ENCODE measurements around the gene SLC24A1. TPM values are rescaled to one million over a fixed set of nuclear protein-coding genes. Genes with fewer than 3 reads are reported as not detected.
"Not testable (repeated sequence)": the region's sequence is repeated elsewhere in the genome, so short reads cannot be mapped to it uniquely, and the experiment has no call there.

The SLC24A1 gene
- total RNA-seq, 2 experiments from 2014 or later = 4.8 to 21.6 TPM

- POLR2A ChIA-PET = interaction anchor here (0.6 kb wide), 2 partner anchors 76 to 271 kb away, joined by 3 read pairs; no protein-coding TSS in a partner anchor
- Histone ChIP-seq H3K4me3 (ENCODE audit: low read depth, low read length, poor library complexity, severe bottlenecking) (no peak overlapping the region), H2AFZ (ENCODE audit: low read length) (peak overlapping the region; percentile 75), H3K79me2 (ENCODE audit: insufficient read depth, low read depth, low read length) (peaks cover 30% of the 10 kb centered on the region), H4K20me1 (ENCODE audit: insufficient read depth, low read length) (no peaks in the 10 kb centered on the region), H3K27ac (ENCODE audit: low read depth, low read length, poor library complexity, severe bottlenecking) (no peak overlapping the region), H3K4me2 (ENCODE audit: low read length) (peak overlapping the region; percentile 82), H3K9me3 (ENCODE audit: low read length) (no peaks in the 10 kb centered on the region), H3K9me2 (ENCODE audit: insufficient read depth, low read length) (no peaks in the 10 kb centered on the region), H3K4me1 (ENCODE audit: insufficient read depth, low read length, poor library complexity, severe bottlenecking) (peaks cover 30% of the 10 kb centered on the region), H3K36me3 (ENCODE audit: insufficient read depth, low read length) (no peaks in the 10 kb centered on the region)
- CTCF ChIA-PET (ENCODE audit: unreplicated experiment) = no interaction called here
- DNase-seq (ENCODE audit: low spot score) = no peak
- TF ChIP-seq EZH2phosphoT487 (IDR thresholded peaks at IDR 0.05; ENCODE audit: borderline replicate concordance, low read depth, low read length) (no peak), CTCF (conservative IDR thresholded peaks at IDR 0.05; ENCODE audit: low read length) (no peak)
- BruUV-seq (replicated peaks) = no TSS peak
- intact Hi-C loops (cut with micrococcal nuclease; ENCODE audit: unreplicated experiment) = loop anchor here (5.0 kb wide), 2 partner anchors 369 to 679 kb away; partner anchors contain the start of gene DIS3L
These were observed 8.6 kb upstream of the SLC24A1 start for GRCh38 chr15:65612949-65613744.

DNA sequence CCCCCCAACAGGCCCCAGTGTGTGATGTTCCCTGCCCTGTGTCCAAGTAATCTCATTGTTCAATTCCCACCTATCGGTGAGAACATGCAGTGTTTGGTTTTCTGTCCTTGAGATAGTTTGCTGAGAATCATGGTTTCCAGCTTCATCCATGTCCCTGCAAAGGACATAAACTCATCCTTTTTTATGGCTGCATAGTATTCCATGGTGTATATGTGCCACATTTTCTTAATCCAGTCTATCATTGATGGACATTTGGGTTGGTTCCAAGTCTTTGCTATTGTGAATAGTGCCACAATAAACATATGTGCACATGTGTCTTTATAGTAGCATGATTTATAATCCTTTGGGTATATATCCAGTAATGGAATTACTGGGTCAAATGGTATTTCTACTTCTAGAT lies 5.9 kb upstream of the SLC24A1 start:
- CTCF ChIA-PET (ENCODE audit: unreplicated experiment); POLR2A ChIA-PET; H3K79me2 ChIP-seq (ENCODE audit: insufficient read depth, low read depth, low read length); H3K4me2 ChIP-seq (ENCODE audit: low read length); H4K20me1 ChIP-seq (ENCODE audit: insufficient read depth, low read length); DNase-seq (ENCODE audit: low spot score); H2AFZ ChIP-seq (ENCODE audit: low read length); H3K4me3 ChIP-seq (ENCODE audit: low read depth, low read length, poor library complexity, severe bottlenecking); BruUV-seq (replicated peaks); H3K9me3 ChIP-seq (ENCODE audit: low read length); H3K9me2 ChIP-seq (ENCODE audit: insufficient read depth, low read length); H3K27ac ChIP-seq (ENCODE audit: low read depth, low read length, poor library complexity, severe bottlenecking); intact Hi-C loops (cut with micrococcal nuclease; ENCODE audit: unreplicated experiment); H3K36me3 ChIP-seq (ENCODE audit: insufficient read depth, low read length): not testable (repeated sequence)
- peaks cover 20% of the 10 kb centered on the region for H3K4me1 ChIP-seq (ENCODE audit: insufficient read depth, low read length, poor library complexity, severe bottlenecking)

GRCh38 chr15:65618560-65619109 lies 3.1 kb upstream of the SLC24A1 start:
- ChIA-PET POLR2A (no interaction called here), CTCF (ENCODE audit: unreplicated experiment) (interaction anchor here (0.6 kb wide), 1 partner anchor 401 kb away, joined by 4 read pairs; no protein-coding TSS in a partner anchor)
- H3K27ac ChIP-seq (ENCODE audit: low read depth, low read length, poor library complexity, severe bottlenecking) = no peak overlapping the region
- intact Hi-C loops (cut with micrococcal nuclease; ENCODE audit: unreplicated experiment) = no loop called here
- TF ChIP-seq EZH2phosphoT487 (IDR thresholded peaks at IDR 0.05; ENCODE audit: borderline replicate concordance, low read depth, low read length) = no peak
- no peak for TF ChIP-seq CTCF (conservative IDR thresholded peaks at IDR 0.05; ENCODE audit: low read length)
- no peaks in the 10 kb centered on the region for H3K36me3 ChIP-seq (ENCODE audit: insufficient read depth, low read length)
- no TSS peak for BruUV-seq (replicated peaks)
- no peaks in the 10 kb centered on the region for H3K4me1 ChIP-seq (ENCODE audit: insufficient read depth, low read length, poor library complexity, severe bottlenecking)
- no peak overlapping the region for H2AFZ ChIP-seq (ENCODE audit: low read length)
- H3K9me2 ChIP-seq (ENCODE audit: insufficient read depth, low read length) = no peaks in the 10 kb centered on the region
- no peaks in the 10 kb centered on the region for H3K9me3 ChIP-seq (ENCODE audit: low read length)
- H3K4me2 ChIP-seq (ENCODE audit: low read length) = no peak overlapping the region
- DNase-seq (ENCODE audit: low spot score) = no peak
- no peak overlapping the region for H3K4me3 ChIP-seq (ENCODE audit: low read depth, low read length, poor library complexity, severe bottlenecking)
- no peaks in the 10 kb centered on the region for H3K79me2 ChIP-seq (ENCODE audit: insufficient read depth, low read depth, low read length)
- H4K20me1 ChIP-seq (ENCODE audit: insufficient read depth, low read length) = no peaks in the 10 kb centered on the region
